HG02884 (cell line): ENCODE results near the gene XYLT2.

Experiments
- ATAC-seq: cut with Tn5 transposase; IDR thresholded peaks from one replicate; pipeline ENCODE4 v1.9.1; 2021; ENCODE audit warnings: mild to moderate bottlenecking, moderate library complexity; ENCODE audit not compliant: unreplicated experiment

Gene XYLT2

GRCh38 chr17:50348522-50349242, 2.8 kb downstream of the XYLT2 start:
- ATAC-seq: no peak

- no peak for ATAC-seq
These were observed 3.3 kb downstream of the XYLT2 start for GRCh38 chr17:50349243-50349600.

- no peak for ATAC-seq
These were observed 4.8 kb downstream of the XYLT2 start for GRCh38 chr17:50350733-50351132.

GRCh38 chr17:50352072-50352692, 6.3 kb downstream of the XYLT2 start:
- ATAC-seq: no peak

GRCh38 chr17:50352693-50353599, 7.0 kb downstream of the XYLT2 start:
- no peak for ATAC-seq

- ATAC-seq: no peak
These were observed 7.8 kb downstream of the XYLT2 start for GRCh38 chr17:50353600-50354195.

GRCh38 chr17:50354198-50354597, 8.3 kb downstream of the XYLT2 start:
- no peak for ATAC-seq

GRCh38 chr17:50354776-50355175, 8.8 kb downstream of the XYLT2 start:
- ATAC-seq: no peak

- no peak for ATAC-seq
These were observed 9.4 kb downstream of the XYLT2 start for GRCh38 chr17:50355336-50355700.

- ATAC-seq: no peak
These were observed 9.9 kb downstream of the XYLT2 start for GRCh38 chr17:50355701-50356341.

- no peak for ATAC-seq
These were observed 10.5 kb downstream of the XYLT2 start for GRCh38 chr17:50356418-50356817.

- no peak for ATAC-seq
These were observed 11.1 kb downstream of the XYLT2 start for GRCh38 chr17:50356892-50357510.

- no peak for ATAC-seq
These were observed 12.3 kb downstream of the XYLT2 start for GRCh38 chr17:50358177-50358576.

- ATAC-seq: no peak
These were observed 13.2 kb downstream of the XYLT2 start for GRCh38 chr17:50359005-50359699.

GRCh38 chr17:50359998-50360461, 14.1 kb downstream of the XYLT2 start:
- no peak for ATAC-seq

GRCh38 chr17:50360486-50361115, 14.7 kb downstream of the XYLT2 start:
- no peak for ATAC-seq

GRCh38 chr17:50361561-50362480, 15.9 kb downstream of the XYLT2 start:
- peak; percentile 70 for ATAC-seq

- no peak for ATAC-seq
These were observed 16.7 kb downstream of the XYLT2 start for GRCh38 chr17:50362661-50363060.
